Neural progenitor cell (in vitro differentiated cells): ENCODE measurements around the gene MIDN.

Experiments
- EZH2 ChIP-seq: fragments of 200-600 bp; sonication (generic); IDR thresholded peaks from 2 replicates; pipeline ENCODE4 v1.6.1; 2017; ENCODE audit warnings: antibody characterized with exemption, mild to moderate bottlenecking, moderate library complexity
- TF ChIP-seq, protein P1 (sequence below): fragments of 200-600 bp; sonication (generic); IDR thresholded peaks from 2 replicates; pipeline ENCODE4 v1.5.1; 2017; ENCODE audit warnings: antibody characterized with exemption, mild to moderate bottlenecking

DNA sequence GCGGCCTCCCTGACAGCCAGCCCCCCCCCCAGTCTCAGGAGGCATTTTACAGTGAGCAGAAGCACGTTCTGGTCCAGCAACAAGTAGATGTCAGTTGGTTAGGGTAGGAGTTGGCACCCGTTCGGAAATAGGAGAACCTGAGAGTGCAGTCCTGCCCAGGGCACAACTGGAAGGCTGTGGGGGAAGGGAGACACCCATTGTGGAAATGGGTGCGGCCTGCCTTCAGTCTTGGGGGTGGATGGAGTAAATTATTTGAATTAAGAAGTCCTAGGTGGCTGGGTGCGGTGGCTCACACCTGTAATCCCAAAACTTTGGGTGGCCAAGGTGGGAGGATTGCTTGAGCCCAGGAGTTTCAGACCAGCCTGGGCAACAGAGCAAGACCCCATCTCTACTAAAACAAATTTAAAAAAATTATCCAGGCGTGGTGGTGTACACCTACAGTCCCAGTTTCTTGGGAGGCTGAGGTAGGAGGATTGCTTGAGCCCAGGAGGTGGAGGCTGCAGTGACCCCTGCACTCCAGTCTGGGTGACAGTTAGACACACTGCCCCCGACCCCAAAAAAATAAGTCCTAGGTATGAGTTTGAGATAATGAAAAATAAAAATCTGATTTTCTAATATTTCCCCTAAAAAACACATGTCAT lies 21.9 kb downstream of the MIDN start:
- TF ChIP-seq, protein P1, sequence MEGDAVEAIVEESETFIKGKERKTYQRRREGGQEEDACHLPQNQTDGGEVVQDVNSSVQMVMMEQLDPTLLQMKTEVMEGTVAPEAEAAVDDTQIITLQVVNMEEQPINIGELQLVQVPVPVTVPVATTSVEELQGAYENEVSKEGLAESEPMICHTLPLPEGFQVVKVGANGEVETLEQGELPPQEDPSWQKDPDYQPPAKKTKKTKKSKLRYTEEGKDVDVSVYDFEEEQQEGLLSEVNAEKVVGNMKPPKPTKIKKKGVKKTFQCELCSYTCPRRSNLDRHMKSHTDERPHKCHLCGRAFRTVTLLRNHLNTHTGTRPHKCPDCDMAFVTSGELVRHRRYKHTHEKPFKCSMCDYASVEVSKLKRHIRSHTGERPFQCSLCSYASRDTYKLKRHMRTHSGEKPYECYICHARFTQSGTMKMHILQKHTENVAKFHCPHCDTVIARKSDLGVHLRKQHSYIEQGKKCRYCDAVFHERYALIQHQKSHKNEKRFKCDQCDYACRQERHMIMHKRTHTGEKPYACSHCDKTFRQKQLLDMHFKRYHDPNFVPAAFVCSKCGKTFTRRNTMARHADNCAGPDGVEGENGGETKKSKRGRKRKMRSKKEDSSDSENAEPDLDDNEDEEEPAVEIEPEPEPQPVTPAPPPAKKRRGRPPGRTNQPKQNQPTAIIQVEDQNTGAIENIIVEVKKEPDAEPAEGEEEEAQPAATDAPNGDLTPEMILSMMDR: no peak
- no peak for TF ChIP-seq EZH2
